MG63 (cell line): ENCODE data around the gene COQ10A. TPM values are rescaled to one million over a fixed set of nuclear protein-coding genes. Genes with fewer than 3 reads are reported as not detected.

ENCODE experiments used
- DNase-seq: peaks from one replicate; pipeline ENCODE4 v3.0.0-alpha.2; 2020
- H3K27me3 ChIP-seq: fragments of 250-450 bp; sonication (Bioruptor Pico); 2 replicates; pipeline ENCODE4 v1.5.1; 2020; ENCODE audit warnings: mild to moderate bottlenecking, moderate library complexity
- H3K36me3 ChIP-seq: fragments of 250-450 bp; sonication (Bioruptor Pico); 2 replicates; pipeline ENCODE4 v1.5.1; 2020; ENCODE audit warnings: mild to moderate bottlenecking, moderate library complexity
- H3K4me3 ChIP-seq: fragments of 250-450 bp; sonication (Bioruptor Pico); 2 replicates; pipeline ENCODE4 v1.5.1; 2020; ENCODE audit warnings: mild to moderate bottlenecking, moderate library complexity
- H3K9me3 ChIP-seq: fragments of 250-450 bp; sonication (Bioruptor Pico); 2 replicates; pipeline ENCODE4 v1.5.1; 2020; ENCODE audit warnings: mild to moderate bottlenecking, moderate library complexity
- total RNA-seq: library from RNA; depleted of rRNA; stranded (reverse); fragments of >200 nt; shearing (Covaris generic); gene quantifications from 2 replicates; pipeline ENCODE4 v1.2.3, GENCODE V29; 2014; ENCODE audit warnings: low replicate concordance

The COQ10A gene
- total RNA-seq, 1 experiment from 2014 or later, result 6.9 TPM

DNA sequence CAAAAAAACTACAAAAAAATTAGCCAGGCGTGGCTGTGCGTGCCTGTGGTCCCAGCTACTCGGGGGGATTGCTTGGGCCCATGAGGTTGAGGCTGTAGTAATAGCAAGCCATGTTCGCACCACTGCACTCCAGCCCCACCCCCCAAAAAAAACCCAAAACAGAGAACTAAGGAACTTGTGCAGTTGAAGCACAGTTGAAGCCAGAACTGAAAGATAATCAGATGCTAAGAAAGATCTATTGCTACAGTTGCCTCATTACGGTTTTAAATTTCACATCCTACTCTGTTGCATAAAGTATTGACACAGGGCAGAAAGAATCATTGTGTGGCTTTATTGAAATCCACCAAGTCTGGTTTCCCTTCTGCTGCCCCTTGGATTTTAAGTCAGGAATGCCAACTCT lies 29.6 kb downstream of the COQ10A start:
- Histone ChIP-seq H3K27me3 (no peaks in the 10 kb centered on the region), H3K9me3 (no peaks in the 10 kb centered on the region), H3K4me3 (no peak overlapping the region), H3K36me3 (peaks cover 66% of the 10 kb centered on the region)
- DNase-seq, result no peak

GRCh38 chr12:56297400-56297799 lies 30.7 kb downstream of the COQ10A start:
- no peak for DNase-seq
- Histone ChIP-seq H3K27me3 (no peaks in the 10 kb centered on the region), H3K9me3 (no peaks in the 10 kb centered on the region)

GRCh38 chr12:56298828-56299227 lies 32.1 kb downstream of the COQ10A start:
- Histone ChIP-seq H3K27me3 (no peaks in the 10 kb centered on the region), H3K9me3 (no peaks in the 10 kb centered on the region), H3K36me3 (peaks cover 56% of the 10 kb centered on the region), H3K4me3 (peak overlapping the region; percentile 94)
- no peak for DNase-seq

More at GRCh38 chr12:56297400-56297799, 30.7 kb downstream of the COQ10A start:
- no peak overlapping the region for H3K4me3 ChIP-seq
- peaks cover 61% of the 10 kb centered on the region for H3K36me3 ChIP-seq

GRCh38 chr12:56299308-56299852 lies 32.6 kb downstream of the COQ10A start:
- DNase-seq, result no peak
- Histone ChIP-seq H3K4me3 (peak overlapping the region; percentile 94), H3K9me3 (no peaks in the 10 kb centered on the region), H3K27me3 (no peaks in the 10 kb centered on the region), H3K36me3 (peaks cover 58% of the 10 kb centered on the region)

- Histone ChIP-seq H3K9me3 (no peaks in the 10 kb centered on the region), H3K4me3 (peak within 1 kb of the TSS; percentile 94), H3K27me3 (no peaks in the 10 kb centered on the region), H3K36me3 (peaks cover 57% of the 10 kb centered on the region)
- DNase-seq, result peak; percentile 99
Measured at GRCh38 chr12:56299853-56300643, 33.3 kb downstream of the COQ10A start, which contains the start of gene CS. Gene CS, minus strand, starts transcription at chr12:56300330. Its CDS starts 129 bp downstream, at chr12:56300201.

- Histone ChIP-seq H3K36me3 (peaks cover 52% of the 10 kb centered on the region), H3K27me3 (no peaks in the 10 kb centered on the region), H3K9me3 (no peaks in the 10 kb centered on the region), H3K4me3 (peak overlapping the region; percentile 94)
- no peak for DNase-seq
Measured at GRCh38 chr12:56300644-56301464, 34.1 kb downstream of the COQ10A start.

DNA sequence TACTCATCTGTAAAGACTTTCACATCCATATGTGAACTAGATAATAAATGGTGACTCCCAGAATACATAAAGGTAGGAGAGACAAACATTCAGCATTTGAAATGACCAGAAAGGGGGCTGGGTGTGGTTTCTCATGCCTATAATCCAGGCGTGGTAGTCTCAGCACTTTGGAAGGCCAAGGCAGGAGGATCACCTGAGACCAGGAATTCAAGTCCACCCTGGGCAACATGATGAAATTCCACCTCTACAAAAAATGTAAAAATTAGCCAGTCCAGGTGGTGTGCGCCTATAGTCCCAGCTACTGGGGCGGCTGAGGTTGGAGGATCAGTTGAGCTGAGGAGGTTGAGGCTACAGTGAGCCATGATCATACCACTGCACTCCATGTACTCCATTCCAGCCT lies 37.5 kb downstream of the COQ10A start:
- no peak for DNase-seq
- no peaks in the 10 kb centered on the region for H3K27me3 ChIP-seq
- no peaks in the 10 kb centered on the region for H3K9me3 ChIP-seq

DNA sequence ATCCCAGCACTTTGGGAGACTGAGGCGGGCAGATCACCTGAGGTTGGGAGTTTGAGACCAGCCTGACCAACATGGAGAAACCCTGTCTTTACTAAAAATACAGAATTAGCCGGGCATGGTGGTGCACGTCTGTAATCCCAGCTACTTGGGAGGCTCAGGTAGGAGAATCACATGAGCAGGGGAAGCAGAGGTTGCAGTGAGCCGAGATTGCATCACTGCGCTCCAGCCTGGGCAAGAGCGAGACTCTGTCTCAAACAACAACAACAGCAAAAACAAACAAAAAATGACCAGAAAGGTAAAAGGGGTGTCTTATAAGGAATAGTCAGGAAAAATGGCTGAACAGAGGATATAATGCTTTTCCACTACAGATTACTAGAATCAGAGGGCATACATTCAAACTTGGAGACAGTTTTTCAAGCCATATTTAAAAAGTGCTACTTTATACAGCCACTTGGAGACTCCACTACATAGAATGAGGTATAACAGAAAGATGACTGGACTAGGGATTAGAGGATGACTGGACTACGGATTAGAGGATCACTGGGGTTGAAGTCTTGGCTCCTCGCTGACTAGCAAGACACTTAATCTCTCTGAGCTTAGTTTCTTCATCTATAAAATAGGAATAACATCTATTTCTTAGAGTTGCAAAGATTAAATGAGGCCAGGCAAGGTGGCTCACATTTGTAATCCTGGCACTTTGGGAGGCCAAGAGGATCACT lies 38.3 kb downstream of the COQ10A start:
- H3K4me3 ChIP-seq, result no peak overlapping the region
- no peaks in the 10 kb centered on the region for H3K27me3 ChIP-seq
- no peaks in the 10 kb centered on the region for H3K9me3 ChIP-seq
- DNase-seq, result no peak
- H3K36me3 ChIP-seq, result peaks cover 45% of the 10 kb centered on the region

More for the DNA sequence above, 37.5 kb downstream of the COQ10A start:
- Histone ChIP-seq H3K36me3 (peaks cover 45% of the 10 kb centered on the region), H3K4me3 (no peak overlapping the region)

GRCh38 chr12:56307221-56307965 lies 40.7 kb downstream of the COQ10A start:
- H3K36me3 ChIP-seq, result peaks cover 54% of the 10 kb centered on the region
- no peak overlapping the region for H3K4me3 ChIP-seq
- H3K9me3 ChIP-seq, result no peaks in the 10 kb centered on the region
- DNase-seq, result no peak
- H3K27me3 ChIP-seq, result no peaks in the 10 kb centered on the region

GRCh38 chr12:56308714-56309113 lies 42.0 kb downstream of the COQ10A start:
- Histone ChIP-seq H3K4me3 (no peak overlapping the region), H3K36me3 (peaks cover 61% of the 10 kb centered on the region), H3K27me3 (no peaks in the 10 kb centered on the region), H3K9me3 (no peaks in the 10 kb centered on the region)
- no peak for DNase-seq

GRCh38 chr12:56311003-56311402 lies 44.3 kb downstream of the COQ10A start:
- Histone ChIP-seq H3K27me3 (no peaks in the 10 kb centered on the region), H3K9me3 (no peaks in the 10 kb centered on the region), H3K36me3 (peaks cover 62% of the 10 kb centered on the region), H3K4me3 (no peak overlapping the region)
- no peak for DNase-seq

DNA sequence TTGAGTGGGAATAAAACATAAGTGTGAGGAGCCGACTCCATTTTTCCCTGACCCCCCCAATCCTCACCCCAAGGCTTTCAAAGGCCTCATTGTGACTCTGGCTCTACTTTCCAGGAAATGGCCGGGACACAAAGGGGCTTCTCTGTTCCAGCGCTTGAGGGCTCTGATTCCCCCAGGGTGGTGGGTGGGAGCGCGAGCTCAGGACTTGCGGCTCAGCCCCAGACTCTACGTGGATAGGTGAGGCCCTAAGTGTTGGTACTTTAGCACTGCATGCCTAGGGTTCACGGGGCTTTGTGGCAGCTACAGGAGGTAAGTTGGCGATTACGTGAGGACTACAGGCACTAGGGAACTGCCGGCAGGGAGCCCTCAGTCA lies 48.5 kb downstream of the COQ10A start:
- Histone ChIP-seq H3K27me3 (no peaks in the 10 kb centered on the region), H3K9me3 (no peaks in the 10 kb centered on the region), H3K4me3 (peak overlapping the region; percentile 87), H3K36me3 (peaks cover 36% of the 10 kb centered on the region)
- no peak for DNase-seq

DNA sequence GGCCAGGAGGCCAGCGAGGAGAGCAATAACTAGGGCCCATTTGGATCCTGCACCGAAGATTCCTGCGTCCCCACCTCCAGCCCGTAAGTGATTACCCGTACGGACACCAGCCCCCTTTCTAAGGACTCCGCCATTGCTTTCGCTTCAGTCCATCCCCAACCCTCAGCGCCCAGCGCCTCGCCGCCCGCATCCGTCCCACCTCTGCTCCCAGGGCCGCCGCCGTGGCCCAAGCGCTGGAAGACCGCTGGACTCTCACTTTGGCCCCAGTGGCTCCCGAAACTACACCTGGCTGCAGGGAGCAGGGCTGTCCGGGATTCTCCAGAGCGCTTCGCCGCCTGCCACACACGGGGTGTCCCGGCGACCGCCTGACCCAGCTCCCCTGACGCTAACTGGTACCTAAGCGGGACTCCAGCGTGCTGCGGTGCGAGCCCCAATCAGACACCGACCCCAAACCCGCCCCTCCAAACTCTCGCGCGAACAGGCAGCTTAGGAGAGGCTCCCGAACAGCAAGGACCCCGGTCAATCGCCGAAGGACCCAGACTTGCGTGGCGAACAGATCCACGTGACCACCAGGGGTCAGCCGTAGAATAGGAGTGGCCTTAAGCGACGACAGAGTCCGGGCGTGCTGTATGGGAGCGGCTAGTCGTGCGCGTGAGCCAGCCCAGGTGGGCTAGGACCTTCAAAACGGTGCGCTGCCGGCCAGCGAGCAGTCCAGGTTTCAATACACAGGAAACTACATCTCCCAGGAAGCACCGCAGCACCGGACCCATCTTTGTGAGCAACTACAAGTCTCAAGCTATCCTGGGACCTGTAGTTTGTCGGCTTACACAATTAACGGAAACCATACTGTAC lies 49.1 kb downstream of the COQ10A start, which contains the start of gene CNPY2:
Gene CNPY2, minus strand, starts transcription at position 367 of the 852 bp plus-strand sequence. CDS start 771 bp downstream, outside the sequence.
- Histone ChIP-seq H3K4me3 (peak within 1 kb of the TSS; percentile 87), H3K36me3 (peaks cover 30% of the 10 kb centered on the region), H3K9me3 (no peaks in the 10 kb centered on the region), H3K27me3 (no peaks in the 10 kb centered on the region)
- peak; percentile 98 for DNase-seq

- Histone ChIP-seq H3K9me3 (no peaks in the 10 kb centered on the region), H3K27me3 (no peaks in the 10 kb centered on the region), H3K36me3 (peaks cover 24% of the 10 kb centered on the region), H3K4me3 (no peak overlapping the region)
- no peak for DNase-seq
Measured at GRCh38 chr12:56317675-56318074, 50.9 kb downstream of the COQ10A start.
